ENCODE data around the gene FAM78B.

Gene FAM78B

GRCh38 chr1:166166698-166167571, at the start of gene FAM78B:
TSS of gene FAM78B (minus strand) at chr1:166167001. CDS start at chr1:166166248, 753 bp downstream.
- DNase-seq (ENCODE audit: low read depth, low spot score), result no peak

- DNase-seq (ENCODE audit: low read depth, low spot score), result no peak
These were observed 35.7 kb upstream of the FAM78B start for GRCh38 chr1:166202546-166202945.

GRCh38 chr1:166200743-166201142, 33.9 kb upstream of the FAM78B start:
- DNase-seq (ENCODE audit: low read depth, low spot score), result no peak

- no peak for DNase-seq (ENCODE audit: low read depth, low spot score)
These were observed 30.8 kb upstream of the FAM78B start for GRCh38 chr1:166197597-166197996.

- DNase-seq (ENCODE audit: low read depth, low spot score), result no peak
These were observed 30.3 kb upstream of the FAM78B start for GRCh38 chr1:166197141-166197540.

GRCh38 chr1:166193057-166193698, 26.4 kb upstream of the FAM78B start:
- DNase-seq (ENCODE audit: low read depth, low spot score), result no peak

GRCh38 chr1:166190400-166190799, 23.6 kb upstream of the FAM78B start:
- no peak for DNase-seq (ENCODE audit: low read depth, low spot score)

- DNase-seq (ENCODE audit: low read depth, low spot score), result no peak
These were observed 22.3 kb upstream of the FAM78B start for GRCh38 chr1:166189126-166189525.

- DNase-seq (ENCODE audit: low read depth, low spot score), result no peak
These were observed 18.7 kb upstream of the FAM78B start for GRCh38 chr1:166185526-166185925.

GRCh38 chr1:166184897-166185296, 18.1 kb upstream of the FAM78B start:
- DNase-seq (ENCODE audit: low read depth, low spot score), result no peak

GRCh38 chr1:166184012-166184411, 17.2 kb upstream of the FAM78B start:
- DNase-seq (ENCODE audit: low read depth, low spot score), result no peak

- no peak for DNase-seq (ENCODE audit: low read depth, low spot score)
These were observed 15.5 kb upstream of the FAM78B start for GRCh38 chr1:166182281-166182680.

GRCh38 chr1:166176416-166176815, 9.6 kb upstream of the FAM78B start:
- DNase-seq (ENCODE audit: low read depth, low spot score), result no peak

GRCh38 chr1:166175032-166175431, 8.2 kb upstream of the FAM78B start:
- no peak for DNase-seq (ENCODE audit: low read depth, low spot score)

- no peak for DNase-seq (ENCODE audit: low read depth, low spot score)
These were observed 7.3 kb upstream of the FAM78B start for GRCh38 chr1:166174108-166174507.

GRCh38 chr1:166172106-166172505, 5.3 kb upstream of the FAM78B start:
- no peak for DNase-seq (ENCODE audit: low read depth, low spot score)

- DNase-seq (ENCODE audit: low read depth, low spot score), result no peak
These were observed 3.9 kb upstream of the FAM78B start for GRCh38 chr1:166170726-166171125.

GRCh38 chr1:166170075-166170474, 3.3 kb upstream of the FAM78B start:
- no peak for DNase-seq (ENCODE audit: low read depth, low spot score)

GRCh38 chr1:166169182-166169581, 2.4 kb upstream of the FAM78B start:
- no peak for DNase-seq (ENCODE audit: low read depth, low spot score)

GRCh38 chr1:166167572-166167925, 748 bp upstream of the FAM78B start:
- no peak for DNase-seq (ENCODE audit: low read depth, low spot score)

- no peak for DNase-seq (ENCODE audit: low read depth, low spot score)
These were observed 488 bp downstream of the FAM78B start for GRCh38 chr1:166166329-166166697.

- no peak for DNase-seq (ENCODE audit: low read depth, low spot score)
These were observed 1.0 kb downstream of the FAM78B start for GRCh38 chr1:166165661-166166328.
